ENCODE measurements around the gene KCNA4. TPM values are rescaled to one million over a fixed set of nuclear protein-coding genes. Genes with fewer than 3 reads are reported as not detected.

Gene KCNA4
- total RNA-seq, 2 experiments from 2014 or later = not detected

DNA sequence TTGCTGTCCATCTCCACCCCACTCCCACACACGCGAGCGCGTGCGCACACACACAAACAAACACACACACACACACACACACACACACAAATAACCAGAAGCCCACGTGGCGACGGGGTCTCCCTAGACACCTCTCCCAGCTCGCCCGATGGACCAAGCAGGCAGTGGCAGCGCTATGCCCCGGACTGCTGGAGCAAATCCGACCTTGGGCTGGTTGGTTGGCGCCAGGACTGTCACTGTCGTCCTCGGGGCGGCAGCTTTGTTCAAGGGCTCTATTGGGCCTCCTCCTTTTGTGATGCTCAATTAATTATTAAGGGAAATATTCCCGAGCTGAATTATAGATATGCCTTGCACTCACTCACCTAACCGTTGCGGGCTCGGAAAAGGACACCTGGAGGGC, 1.7 kb upstream of the KCNA4 start:
- no peak for DNase-seq
- Mint-ChIP-seq H3K36me3 (ENCODE audit: low read depth) (no peaks in the 10 kb centered on the region), H3K27ac (no peak overlapping the region), H3K27me3 (peaks cover 29% of the 10 kb centered on the region), H3K4me1 (no peaks in the 10 kb centered on the region), H3K4me3 (no peak overlapping the region), H3K9me3 (no peaks in the 10 kb centered on the region)
- ChIA-PET POLR2A (no interaction called here), CTCF (no interaction called here)

- no peak for DNase-seq
- POLR2A ChIA-PET = no interaction called here
- Mint-ChIP-seq H3K4me1 (no peaks in the 10 kb centered on the region), H3K36me3 (ENCODE audit: low read depth) (no peaks in the 10 kb centered on the region), H3K27me3 (peaks cover 29% of the 10 kb centered on the region), H3K9me3 (no peaks in the 10 kb centered on the region), H3K27ac (no peak overlapping the region), H3K4me3 (no peak overlapping the region)
- CTCF ChIA-PET = no interaction called here
These were observed 640 bp upstream of the KCNA4 start for GRCh38 chr11:30017445-30017895.

DNA sequence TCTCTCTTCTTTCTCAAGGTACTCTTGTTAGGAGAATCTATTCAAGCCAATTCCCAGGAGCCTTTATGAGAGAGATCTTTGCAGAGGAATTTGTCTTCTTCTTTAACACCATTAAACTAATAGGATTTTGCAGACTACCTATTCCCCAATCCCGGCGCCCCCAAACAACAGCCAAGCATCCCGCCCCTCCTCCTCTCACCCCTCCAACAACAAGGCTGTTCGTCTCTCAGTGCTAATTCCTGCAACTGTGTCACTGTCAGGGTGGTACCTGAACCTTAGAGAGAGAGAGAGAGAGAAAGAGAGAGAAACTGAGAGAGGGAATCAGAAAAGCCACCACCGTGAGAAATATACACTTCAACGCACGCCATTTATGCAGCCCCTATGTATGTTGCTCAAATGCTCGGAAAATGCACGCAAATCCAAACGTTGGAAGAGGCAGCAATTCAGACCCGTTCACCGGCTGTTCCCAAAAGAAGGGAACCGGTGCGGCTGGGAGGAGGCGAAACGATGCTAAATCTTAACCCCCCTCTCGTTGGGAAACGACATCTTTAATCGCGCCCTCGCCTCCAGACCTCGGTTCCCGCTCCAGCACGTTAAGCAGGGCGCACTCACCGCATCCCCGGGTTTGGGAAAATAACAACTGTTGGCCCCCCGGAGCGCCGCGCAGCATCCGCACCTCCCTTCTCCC, 961 bp downstream of the KCNA4 start:
- no peaks in the 10 kb centered on the region for H3K4me1 Mint-ChIP-seq
- no peaks in the 10 kb centered on the region for H3K36me3 Mint-ChIP-seq (ENCODE audit: low read depth)
- H3K4me3 Mint-ChIP-seq = no peak overlapping the region
- H3K9me3 Mint-ChIP-seq = no peaks in the 10 kb centered on the region
- ChIA-PET POLR2A (no interaction called here), CTCF (interaction anchor here (0.7 kb wide), 1 partner anchor 1163 kb away, joined by 4 read pairs; no protein-coding TSS in a partner anchor)
- H3K27me3 Mint-ChIP-seq = peaks cover 29% of the 10 kb centered on the region
- H3K27ac Mint-ChIP-seq = no peak overlapping the region
- no peak for DNase-seq

- Mint-ChIP-seq H3K4me3 (no peak overlapping the region), H3K9me3 (no peaks in the 10 kb centered on the region), H3K4me1 (no peaks in the 10 kb centered on the region), H3K27me3 (peaks cover 4% of the 10 kb centered on the region), H3K27ac (no peak overlapping the region), H3K36me3 (ENCODE audit: low read depth) (no peaks in the 10 kb centered on the region)
- POLR2A ChIA-PET = no interaction called here
- DNase-seq = no peak
- CTCF ChIA-PET = no interaction called here
These were observed 4.5 kb downstream of the KCNA4 start for GRCh38 chr11:30012346-30012745.

- no peak overlapping the region for H3K4me3 Mint-ChIP-seq
- POLR2A ChIA-PET = no interaction called here
- no peaks in the 10 kb centered on the region for H3K36me3 Mint-ChIP-seq (ENCODE audit: low read depth)
- no peaks in the 10 kb centered on the region for H3K4me1 Mint-ChIP-seq
- CTCF ChIA-PET = interaction anchor here (0.5 kb wide), 1 partner anchor 129 kb away, joined by 5 read pairs; no protein-coding TSS in a partner anchor
- H3K27me3 Mint-ChIP-seq = no peaks in the 10 kb centered on the region
- no peak for DNase-seq
- H3K27ac Mint-ChIP-seq = no peak overlapping the region
- H3K9me3 Mint-ChIP-seq = no peaks in the 10 kb centered on the region
These were observed 7.8 kb downstream of the KCNA4 start for GRCh38 chr11:30009060-30009459.

DNA sequence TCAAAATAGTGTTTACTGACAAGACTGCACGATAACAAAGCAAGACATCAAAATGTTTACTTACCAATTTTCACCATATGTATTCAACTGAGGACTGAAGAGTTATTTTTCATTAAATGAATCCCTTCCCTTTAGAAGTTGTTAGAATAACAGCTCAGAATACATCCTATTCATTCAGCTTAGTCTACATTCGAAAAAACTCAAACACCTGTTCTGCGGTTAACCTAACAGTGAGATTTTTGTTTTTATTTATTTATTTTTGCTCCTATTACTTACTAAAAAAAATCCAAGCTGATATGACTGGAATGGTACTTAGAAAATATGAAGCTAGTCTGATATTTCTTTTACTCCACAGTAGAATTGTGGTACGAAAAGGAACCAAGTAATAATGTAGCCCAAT, 10.0 kb downstream of the KCNA4 start:
- Mint-ChIP-seq H3K27ac (no peak overlapping the region), H3K27me3 (no peaks in the 10 kb centered on the region), H3K36me3 (ENCODE audit: low read depth) (no peaks in the 10 kb centered on the region), H3K4me1 (no peaks in the 10 kb centered on the region), H3K4me3 (no peak overlapping the region), H3K9me3 (no peaks in the 10 kb centered on the region)
- POLR2A ChIA-PET = no interaction called here
- DNase-seq = no peak
- CTCF ChIA-PET = no interaction called here

GRCh38 chr11:30002157-30002785, 14.6 kb downstream of the KCNA4 start:
- DNase-seq = no peak
- H3K4me3 Mint-ChIP-seq = no peak overlapping the region
- no peaks in the 10 kb centered on the region for H3K4me1 Mint-ChIP-seq
- CTCF ChIA-PET = no interaction called here
- H3K9me3 Mint-ChIP-seq = no peaks in the 10 kb centered on the region
- POLR2A ChIA-PET = no interaction called here
- no peaks in the 10 kb centered on the region for H3K36me3 Mint-ChIP-seq (ENCODE audit: low read depth)
- H3K27me3 Mint-ChIP-seq = no peaks in the 10 kb centered on the region
- H3K27ac Mint-ChIP-seq = no peak overlapping the region

GRCh38 chr11:30000986-30001750, 15.7 kb downstream of the KCNA4 start:
- no peaks in the 10 kb centered on the region for H3K9me3 Mint-ChIP-seq
- CTCF ChIA-PET = no interaction called here

DNA sequence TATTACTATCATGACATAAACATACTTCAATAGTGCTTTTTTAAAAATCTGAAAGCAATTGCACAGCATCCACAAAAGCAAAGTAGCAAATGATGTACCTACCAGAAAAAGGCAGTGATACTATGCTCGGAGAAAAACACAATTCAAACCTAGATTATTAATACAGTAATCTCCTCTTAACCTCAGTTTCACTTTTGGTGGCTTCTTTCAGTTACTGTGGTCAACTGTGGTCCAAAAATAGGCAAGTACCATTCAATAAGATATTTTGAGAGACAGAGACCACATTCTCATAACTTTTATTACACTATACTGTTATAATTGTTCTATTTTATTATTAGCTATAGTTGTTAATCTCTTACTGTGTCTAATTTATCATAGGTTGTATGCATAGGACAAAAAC, 20.8 kb downstream of the KCNA4 start:
- Mint-ChIP-seq H3K36me3 (ENCODE audit: low read depth) (no peaks in the 10 kb centered on the region), H3K4me3 (no peak overlapping the region), H3K9me3 (no peaks in the 10 kb centered on the region), H3K4me1 (no peaks in the 10 kb centered on the region), H3K27me3 (no peaks in the 10 kb centered on the region), H3K27ac (no peak overlapping the region)
- ChIA-PET CTCF (no interaction called here), POLR2A (no interaction called here)
- DNase-seq = no peak

More at GRCh38 chr11:30000986-30001750, 15.7 kb downstream of the KCNA4 start:
- no peak for DNase-seq
- no peaks in the 10 kb centered on the region for H3K27me3 Mint-ChIP-seq
- H3K36me3 Mint-ChIP-seq (ENCODE audit: low read depth) = no peaks in the 10 kb centered on the region
- no peaks in the 10 kb centered on the region for H3K4me1 Mint-ChIP-seq
- POLR2A ChIA-PET = no interaction called here
- no peak overlapping the region for H3K4me3 Mint-ChIP-seq
- H3K27ac Mint-ChIP-seq = no peak overlapping the region

- no peaks in the 10 kb centered on the region for H3K4me1 Mint-ChIP-seq
These were observed 27.5 kb downstream of the KCNA4 start for GRCh38 chr11:29989174-29989970.

DNA sequence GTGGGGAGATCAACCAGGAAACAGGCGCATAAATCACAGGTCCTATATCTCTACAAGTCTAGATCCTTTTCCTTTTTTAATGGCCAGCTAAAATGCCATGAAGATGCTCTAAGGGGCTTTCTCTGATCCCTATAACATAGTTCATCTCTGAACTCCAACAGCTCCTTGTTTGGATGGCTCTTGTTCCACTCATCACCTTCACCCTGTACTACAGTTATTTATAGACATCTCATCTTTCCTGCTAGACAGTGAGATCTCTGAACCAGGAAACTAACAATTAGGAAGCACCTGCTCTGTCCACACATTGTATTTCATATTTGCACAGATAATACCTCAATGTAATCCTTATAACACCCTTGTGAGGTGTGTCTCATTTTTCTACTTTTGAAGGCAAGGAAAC, 31.6 kb downstream of the KCNA4 start:
- Mint-ChIP-seq H3K27me3 (no peaks in the 10 kb centered on the region), H3K27ac (no peak overlapping the region), H3K4me3 (no peak overlapping the region), H3K9me3 (no peaks in the 10 kb centered on the region), H3K36me3 (ENCODE audit: low read depth) (no peaks in the 10 kb centered on the region), H3K4me1 (no peaks in the 10 kb centered on the region)
- ChIA-PET CTCF (no interaction called here), POLR2A (no interaction called here)
- no peak for DNase-seq

More at GRCh38 chr11:29989174-29989970, 27.5 kb downstream of the KCNA4 start:
- ChIA-PET CTCF (no interaction called here), POLR2A (no interaction called here)
- Mint-ChIP-seq H3K36me3 (ENCODE audit: low read depth) (no peaks in the 10 kb centered on the region), H3K9me3 (no peaks in the 10 kb centered on the region), H3K27ac (no peak overlapping the region), H3K27me3 (no peaks in the 10 kb centered on the region), H3K4me3 (no peak overlapping the region)
- DNase-seq = no peak

- Mint-ChIP-seq H3K4me1 (no peaks in the 10 kb centered on the region), H3K27me3 (no peaks in the 10 kb centered on the region), H3K9me3 (no peaks in the 10 kb centered on the region), H3K36me3 (ENCODE audit: low read depth) (no peaks in the 10 kb centered on the region), H3K4me3 (no peak overlapping the region), H3K27ac (no peak overlapping the region)
- POLR2A ChIA-PET = no interaction called here
- no peak for DNase-seq
- CTCF ChIA-PET = no interaction called here
These were observed 32.3 kb downstream of the KCNA4 start for GRCh38 chr11:29984544-29984943.

- no peak for DNase-seq
- Mint-ChIP-seq H3K27me3 (no peaks in the 10 kb centered on the region), H3K4me1 (no peaks in the 10 kb centered on the region), H3K9me3 (peaks cover 7% of the 10 kb centered on the region), H3K4me3 (no peak overlapping the region), H3K36me3 (ENCODE audit: low read depth) (no peaks in the 10 kb centered on the region), H3K27ac (no peak overlapping the region)
- POLR2A ChIA-PET = no interaction called here
- CTCF ChIA-PET = no interaction called here
These were observed 38.3 kb downstream of the KCNA4 start for GRCh38 chr11:29978549-29978948.

Data from activated CD4-positive, alpha-beta T cell treated with anti-CD3 and anti-CD28 coated beads, Interleukin-2, amount 10 ng/mL, durations not matched to agents 7 days and 5 days (primary cell).